Endothelial cell of umbilical vein (primary cell): ENCODE results near the gene KIF26B. TPM values are rescaled to one million over a fixed set of nuclear protein-coding genes. Genes with fewer than 3 reads are reported as not detected.

ENCODE experiments used
- BruUV-seq: library from RNA; stranded (reverse); fragments of 400-500 nt; replicated peaks from 2 replicates; lab custom pipeline; 2021; lab: Mats Ljungman, UMichigan
- CTCF ChIA-PET: fragments of 300-600, 350-600 bp; sonication (Branson Sonifier 250); formaldehyde crosslinking; loops from one replicate; lab custom pipeline; 2021; ENCODE audit warnings: antibody characterized with exemption, inconsistent platforms; lab: Charles Lee
- POLR2A ChIA-PET: fragments of 300-600, 350-600 bp; sonication (Branson Sonifier 250); formaldehyde crosslinking; loops from one replicate; lab custom pipeline; 2021; ENCODE audit warnings: antibody characterized with exemption, inconsistent platforms; lab: Charles Lee
- DNase-seq: peaks from one replicate; pipeline ENCODE4 v3.0.0-alpha.2; 2011; ENCODE audit warnings: low read depth, low spot score
- FAIRE-seq: peaks from 2 replicates; lab custom pipeline; 2011; peaks lifted over from hg19 to GRCh38; lab: Jason Lieb, UNC
- H2AFZ ChIP-seq: 2 replicates; pipeline ENCODE4 v1.6.0; 2012; ENCODE audit warnings: low read depth, low read length, control low read depth, inconsistent platforms
- H3K27ac ChIP-seq: 2 replicates; pipeline ENCODE4 v1.5.1; 2011; ENCODE audit warnings: low read depth, mild to moderate bottlenecking, control low read depth, low read length, moderate library complexity; ENCODE audit not compliant: insufficient read depth
- H3K27me3 ChIP-seq, 2 experiments: 2 replicates each; pipeline versions ENCODE4 v1.6.0 to v1.6.1; 2011; ENCODE audit warnings: low read length in 2 of 2, mixed read lengths in 1 of 2; ENCODE audit not compliant: control insufficient read depth in 2 of 2, insufficient read depth in 2 of 2
- H3K36me3 ChIP-seq, 2 experiments: 2 replicates in 1 of 2; 3 replicates in 1 of 2; pipeline ENCODE4 v1.5.1; 2011; ENCODE audit warnings: low read length in 2 of 2, mild to moderate bottlenecking in 1 of 2, moderate library complexity in 1 of 2; ENCODE audit not compliant: control insufficient read depth in 2 of 2, insufficient read depth in 2 of 2; ENCODE audit errors: extremely low read depth in 1 of 2
- H3K4me1 ChIP-seq: 3 replicates; pipeline ENCODE4 v1.5.1; 2011; ENCODE audit warnings: mild to moderate bottlenecking, low read length; ENCODE audit not compliant: control insufficient read depth, insufficient read depth; ENCODE audit errors: extremely low read depth
- H3K4me2 ChIP-seq: 2 replicates; pipeline ENCODE4 v1.6.1; 2011; ENCODE audit warnings: low read length, control low read depth, mixed read lengths; ENCODE audit not compliant: insufficient read depth
- H3K4me3 ChIP-seq, 3 experiments: fragments of 200-600 bp in 1 of 3; sonication (generic), shearing (Covaris generic) in 1 of 3; replicated peaks in 1 of 3; 2 replicates each; pipeline ENCODE4 v1.5.1; 2011 to 2016; ENCODE audit warnings: control low read depth in 3 of 3, low read length in 3 of 3, mild to moderate bottlenecking in 2 of 3, inconsistent platforms in 1 of 3, low read depth in 1 of 3, moderate library complexity in 1 of 3; ENCODE audit not compliant: insufficient read depth in 1 of 3
- H3K79me2 ChIP-seq: 2 replicates; pipeline ENCODE4 v1.6.0; 2012; ENCODE audit warnings: low read length, inconsistent platforms; ENCODE audit not compliant: control insufficient read depth, insufficient read depth
- H3K9ac ChIP-seq: replicated peaks from 2 replicates; pipeline ENCODE3; 2011; ENCODE audit warnings: low read length, control low read depth; ENCODE audit not compliant: insufficient read depth; ENCODE audit errors: extremely low read depth
- H3K9me1 ChIP-seq: replicated peaks from 3 replicates; pipeline ENCODE4 v1.6.0; 2011; ENCODE audit warnings: mild to moderate bottlenecking, low read length; ENCODE audit not compliant: control insufficient read depth, insufficient read depth; ENCODE audit errors: extremely low read depth
- H3K9me3 ChIP-seq: replicated peaks from 2 replicates; pipeline ENCODE4 v1.5.1; 2012; ENCODE audit warnings: low read length, inconsistent platforms; ENCODE audit not compliant: control insufficient read depth, insufficient read depth
- H4K20me1 ChIP-seq: replicated peaks from 2 replicates; pipeline ENCODE3; 2011; ENCODE audit warnings: mild to moderate bottlenecking, low read length; ENCODE audit not compliant: control insufficient read depth, insufficient read depth; ENCODE audit errors: extremely low read depth
- EZH2 ChIP-seq: IDR thresholded peaks from 2 replicates; pipeline ENCODE4 v1.6.1; 2012; ENCODE audit warnings: borderline replicate concordance, low read depth, mild to moderate bottlenecking, moderate library complexity, low read length, inconsistent platforms; ENCODE audit not compliant: severe bottlenecking
- FOS ChIP-seq: IDR thresholded peaks from 2 replicates; pipeline ENCODE4 v1.6.1; 2011; ENCODE audit warnings: mild to moderate bottlenecking, low read length, moderate library complexity, borderline replicate concordance; ENCODE audit not compliant: insufficient read depth
- GATA2 ChIP-seq: IDR thresholded peaks from 2 replicates; pipeline ENCODE4 v1.7.0; 2011; ENCODE audit warnings: low read depth, mild to moderate bottlenecking, moderate library complexity, mixed read lengths, low read length; ENCODE audit not compliant: insufficient read length, insufficient read depth
- JUN ChIP-seq: IDR thresholded peaks from 2 replicates; pipeline ENCODE4 v1.6.1; 2011; ENCODE audit warnings: borderline replicate concordance, low read depth; ENCODE audit not compliant: insufficient read length, insufficient read depth
- MYC ChIP-seq: IDR thresholded peaks from one replicate; pipeline ENCODE4 v1.6.1; 2011; ENCODE audit warnings: mild to moderate bottlenecking, low read depth, low read length
- POLR2A ChIP-seq: IDR thresholded peaks from 2 replicates; pipeline ENCODE4 v1.6.1; 2012; ENCODE audit warnings: low read depth, mild to moderate bottlenecking, control low read depth, low read length
- POLR2AphosphoS5 ChIP-seq: IDR thresholded peaks from 2 replicates; pipeline ENCODE4 v1.6.1; 2012; ENCODE audit warnings: low read depth, mild to moderate bottlenecking, control low read depth, low read length, moderate library complexity; ENCODE audit not compliant: insufficient read depth
- dilution Hi-C: fragments of 300-500 bp; cut with MboI; formaldehyde crosslinking; loops from one replicate; pipeline ENCODE4 v1.15.0; 2019; ENCODE audit warnings: low sequenced_read_pairs; ENCODE audit not compliant: extremely low pct_ligation_motif_present
- intact Hi-C: fragments of 100-400 bp; cut with micrococcal nuclease; formaldehyde crosslinking; loops from one replicate; pipeline ENCODE4 v1.10.0; 2022
- polyA plus RNA-seq, 4 experiments: library from polyadenylated mRNA; depleted of rRNA in 3 of 4; stranded (reverse) in 3 of 4; unstranded in 1 of 4; fragments of >200 nt; gene quantifications; 2 replicates each; pipeline versions ENCODE4 v1.2.1 to v1.2.3, GENCODE V29; 2011 to 2012; ENCODE audit warnings: missing spikeins in 1 of 4
- total RNA-seq: library from RNA; stranded (reverse); gene quantifications from 2 replicates; pipeline ENCODE4 v1.2.3, GENCODE V29; 2021
- TF ChIP-seq, protein P1 (sequence below): IDR thresholded peaks from 2 replicates; pipeline ENCODE4 v1.6.1; 2011; ENCODE audit not compliant: insufficient read depth, insufficient read length
- TF ChIP-seq, protein P2 (sequence below), 2 donors: IDR thresholded peaks; 1 replicate in 1 of 2; 2 replicates in 1 of 2; pipeline ENCODE4 v1.5.1; 2011; ENCODE audit warnings: low read length in 2 of 2, mild to moderate bottlenecking in 2 of 2, moderate library complexity in 2 of 2, control low read depth in 1 of 2, inconsistent platforms in 1 of 2, low read depth in 1 of 2; ENCODE audit not compliant: insufficient read depth in 1 of 2; ENCODE audit errors: extremely low read depth in 1 of 2

KIF26B gene
- total and polyA plus RNA-seq, 2 donors (not counting 3 experiments of a cell fraction or from before 2014, with no cell fraction given) = 0.04 to 0.49 TPM

DNA sequence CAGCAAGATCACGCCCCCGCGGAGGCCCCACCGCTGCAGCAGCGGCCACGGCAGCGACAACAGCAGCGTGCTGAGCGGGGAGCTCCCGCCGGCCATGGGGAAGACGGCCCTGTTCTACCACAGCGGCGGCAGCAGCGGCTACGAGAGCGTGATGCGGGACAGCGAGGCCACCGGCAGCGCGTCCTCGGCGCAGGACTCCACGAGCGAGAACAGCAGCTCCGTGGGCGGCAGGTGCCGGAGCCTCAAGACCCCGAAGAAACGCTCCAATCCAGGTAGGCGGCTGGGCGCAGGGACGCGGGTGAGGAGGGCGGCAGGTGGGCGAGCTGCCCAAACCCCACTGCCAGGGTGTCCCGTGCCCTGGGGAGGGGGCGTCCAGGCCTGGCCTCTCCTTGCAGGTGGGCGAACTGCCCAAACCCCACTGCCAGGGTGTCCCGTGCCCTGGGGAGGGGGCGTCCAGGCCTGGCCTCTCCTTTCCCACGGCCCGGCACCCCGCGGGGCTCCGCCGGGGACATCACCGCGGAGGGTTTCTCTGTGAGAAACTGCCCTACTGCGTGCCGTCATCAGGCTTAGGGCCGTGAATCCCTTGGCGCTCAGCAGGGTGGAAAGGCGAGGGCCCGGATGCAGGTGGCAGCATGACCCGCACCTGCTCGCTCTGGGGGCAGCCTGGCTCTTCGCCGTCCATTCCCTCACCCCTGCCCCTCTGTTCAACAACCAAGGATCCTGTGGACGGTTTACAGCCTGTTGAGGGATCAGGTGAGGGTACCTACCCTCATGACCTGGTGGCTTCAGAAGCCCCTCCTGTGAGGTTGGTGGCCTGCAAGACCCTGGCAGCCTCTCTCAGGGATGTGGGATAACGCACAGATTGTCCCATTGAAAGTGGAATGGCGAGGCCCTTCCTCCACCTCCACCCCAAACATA is 534.0 kb downstream of the KIF26B start:
- Histone ChIP-seq H3K9me3 (no peaks in the 10 kb centered on the region), H3K9ac (no peak overlapping the region), H2AFZ (no peak overlapping the region), H3K27me3 (no peaks in the 10 kb centered on the region), H3K4me1 (no peaks in the 10 kb centered on the region), H3K79me2 (no peaks in the 10 kb centered on the region), H3K9me1 (no peaks in the 10 kb centered on the region), H3K4me2 (no peak overlapping the region), H3K36me3 (no peaks in the 10 kb centered on the region), H3K27ac (no peak overlapping the region), H3K4me3 (no peak overlapping the region), H4K20me1 (no peaks in the 10 kb centered on the region)
- TF ChIP-seq JUN (no peak), MYC (no peak), EZH2 (no peak), FOS (no peak), POLR2AphosphoS5 (no peak), POLR2A (no peak), GATA2 (no peak)
- TF ChIP-seq, protein P1, sequence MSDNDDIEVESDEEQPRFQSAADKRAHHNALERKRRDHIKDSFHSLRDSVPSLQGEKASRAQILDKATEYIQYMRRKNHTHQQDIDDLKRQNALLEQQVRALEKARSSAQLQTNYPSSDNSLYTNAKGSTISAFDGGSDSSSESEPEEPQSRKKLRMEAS = no peak
- TF ChIP-seq, protein P2, sequence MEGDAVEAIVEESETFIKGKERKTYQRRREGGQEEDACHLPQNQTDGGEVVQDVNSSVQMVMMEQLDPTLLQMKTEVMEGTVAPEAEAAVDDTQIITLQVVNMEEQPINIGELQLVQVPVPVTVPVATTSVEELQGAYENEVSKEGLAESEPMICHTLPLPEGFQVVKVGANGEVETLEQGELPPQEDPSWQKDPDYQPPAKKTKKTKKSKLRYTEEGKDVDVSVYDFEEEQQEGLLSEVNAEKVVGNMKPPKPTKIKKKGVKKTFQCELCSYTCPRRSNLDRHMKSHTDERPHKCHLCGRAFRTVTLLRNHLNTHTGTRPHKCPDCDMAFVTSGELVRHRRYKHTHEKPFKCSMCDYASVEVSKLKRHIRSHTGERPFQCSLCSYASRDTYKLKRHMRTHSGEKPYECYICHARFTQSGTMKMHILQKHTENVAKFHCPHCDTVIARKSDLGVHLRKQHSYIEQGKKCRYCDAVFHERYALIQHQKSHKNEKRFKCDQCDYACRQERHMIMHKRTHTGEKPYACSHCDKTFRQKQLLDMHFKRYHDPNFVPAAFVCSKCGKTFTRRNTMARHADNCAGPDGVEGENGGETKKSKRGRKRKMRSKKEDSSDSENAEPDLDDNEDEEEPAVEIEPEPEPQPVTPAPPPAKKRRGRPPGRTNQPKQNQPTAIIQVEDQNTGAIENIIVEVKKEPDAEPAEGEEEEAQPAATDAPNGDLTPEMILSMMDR (IDR thresholded peaks at IDR 0.05; ENCODE audit: extremely low read depth in 1 of 2, insufficient read depth in 1 of 2, low read depth in 1 of 2, low read length in 2 of 2) = no peak
- intact Hi-C loops = no loop called here
- DNase-seq = no peak
- BruUV-seq = no TSS peak
- dilution Hi-C loops = no loop called here
- FAIRE-seq = no peak
- POLR2A ChIA-PET = no interaction called here
- CTCF ChIA-PET = no interaction called here
